H9 (cell line): Measurements from ENCODE around the gene PPARG. TPM values are rescaled to one million over a fixed set of nuclear protein-coding genes. Genes with fewer than 3 reads are reported as not detected.

Experiments used
- DNase-seq: peaks from one replicate; pipeline ENCODE4 v3.0.0-alpha.2; 2017
- H2AFZ ChIP-seq: one replicate; pipeline ENCODE4 v1.6.1; 2013; ENCODE audit warnings: mild to moderate bottlenecking, low read length, control low read depth, moderate library complexity
- H2AK5ac ChIP-seq: 2 replicates; pipeline ENCODE4 v1.6.1; 2013; ENCODE audit warnings: low read length, control low read depth, mixed read lengths; ENCODE audit not compliant: insufficient read length
- H2BK120ac ChIP-seq: one replicate; pipeline ENCODE4 v1.6.1; 2013; ENCODE audit warnings: low read depth, mild to moderate bottlenecking, low read length, control low read depth, inconsistent platforms; ENCODE audit not compliant: poor library complexity, severe bottlenecking
- H2BK12ac ChIP-seq: 2 replicates; pipeline ENCODE4 v1.6.1; 2013; ENCODE audit warnings: low read length, control low read depth, mixed read lengths, low read depth; ENCODE audit not compliant: insufficient read length
- H2BK15ac ChIP-seq: 2 replicates; pipeline ENCODE4 v1.6.1; 2013; ENCODE audit warnings: low read depth, low read length, control low read depth
- H2BK20ac ChIP-seq: one replicate; pipeline ENCODE4 v1.6.1; 2013; ENCODE audit warnings: low read depth, mild to moderate bottlenecking, low read length, control low read depth, inconsistent platforms; ENCODE audit not compliant: poor library complexity, severe bottlenecking
- H2BK5ac ChIP-seq: 2 replicates; pipeline ENCODE4 v1.6.1; 2013; ENCODE audit warnings: low read length, control low read depth, mixed read lengths; ENCODE audit not compliant: insufficient read length
- H3K14ac ChIP-seq: 2 replicates; pipeline ENCODE4 v1.6.1; 2013; ENCODE audit warnings: low read length, control low read depth; ENCODE audit not compliant: insufficient read depth
- H3K18ac ChIP-seq: 2 replicates; pipeline ENCODE4 v1.6.1; 2013; ENCODE audit warnings: low read depth, mild to moderate bottlenecking, mixed read lengths, low read length, control low read depth; ENCODE audit not compliant: insufficient read length
- H3K23ac ChIP-seq: 2 replicates; pipeline ENCODE4 v1.6.1; 2013; ENCODE audit warnings: low read length, control low read depth, mixed read lengths, low read depth; ENCODE audit not compliant: insufficient read length
- H3K23me2 ChIP-seq: 2 replicates; pipeline ENCODE4 v1.6.1; 2013; ENCODE audit warnings: low read depth, mild to moderate bottlenecking, mixed read lengths, low read length, control low read depth; ENCODE audit not compliant: insufficient read length, poor library complexity, severe bottlenecking
- H3K27ac ChIP-seq: 2 replicates; pipeline ENCODE4 v1.5.1; 2013; ENCODE audit warnings: low read length, control low read depth, mixed read lengths, low read depth; ENCODE audit not compliant: insufficient read length
- H3K27me3 ChIP-seq: 2 replicates; pipeline ENCODE4 v1.6.1; 2013; ENCODE audit warnings: low read length, control low read depth, inconsistent platforms; ENCODE audit not compliant: insufficient read depth
- H3K4ac ChIP-seq: 2 replicates; pipeline ENCODE4 v1.6.1; 2013; ENCODE audit warnings: low read depth, mild to moderate bottlenecking, control low read depth, inconsistent platforms, low read length, moderate library complexity
- H3K4me1 ChIP-seq: 2 replicates; pipeline ENCODE4 v1.6.1; 2013; ENCODE audit warnings: low read length, control low read depth, inconsistent platforms; ENCODE audit not compliant: insufficient read depth
- H3K4me2 ChIP-seq: 2 replicates; pipeline ENCODE4 v1.6.1; 2013; ENCODE audit warnings: low read length, control low read depth, mixed read lengths; ENCODE audit not compliant: insufficient read length, insufficient read depth
- H3K56ac ChIP-seq: 2 replicates; pipeline ENCODE4 v1.6.1; 2013; ENCODE audit warnings: low read depth, mild to moderate bottlenecking, mixed read lengths, low read length, control low read depth; ENCODE audit not compliant: insufficient read length
- H3K79me1 ChIP-seq: 2 replicates; pipeline ENCODE4 v1.6.1; 2013; ENCODE audit warnings: low read depth, mild to moderate bottlenecking, moderate library complexity, low read length, control low read depth, inconsistent platforms; ENCODE audit not compliant: insufficient read depth, poor library complexity, severe bottlenecking
- H3K79me2 ChIP-seq: 2 replicates; pipeline ENCODE4 v1.6.1; 2013; ENCODE audit warnings: low read length, control low read depth, inconsistent platforms; ENCODE audit not compliant: insufficient read depth
- H3K9ac ChIP-seq: 2 replicates; pipeline ENCODE4 v1.6.1; 2013; ENCODE audit warnings: low read length, control low read depth, mixed read lengths; ENCODE audit not compliant: insufficient read length; ENCODE audit errors: extremely low read depth
- H3K9me3 ChIP-seq: one replicate; pipeline ENCODE4 v1.6.1; 2013; ENCODE audit warnings: low read depth, low read length, inconsistent platforms; ENCODE audit not compliant: control insufficient read depth
- H3T11ph ChIP-seq: one replicate; pipeline ENCODE4 v1.6.1; 2013; ENCODE audit warnings: mild to moderate bottlenecking, low read length, control low read depth, inconsistent platforms
- H4K20me1 ChIP-seq: one replicate; pipeline ENCODE4 v1.6.1; 2013; ENCODE audit not compliant: control insufficient read depth, insufficient read length, insufficient read depth
- H4K5ac ChIP-seq: 2 replicates; pipeline ENCODE4 v1.6.1; 2013; ENCODE audit warnings: low read depth, mild to moderate bottlenecking, mixed read lengths, low read length, control low read depth; ENCODE audit not compliant: insufficient read length
- H4K8ac ChIP-seq: replicated peaks from 2 replicates; pipeline ENCODE4 v1.6.1; 2013; ENCODE audit warnings: low read length, control low read depth, mixed read lengths, low read depth; ENCODE audit not compliant: insufficient read length
- H4K91ac ChIP-seq: 2 replicates; pipeline ENCODE4 v1.6.1; 2013; ENCODE audit warnings: low read depth, mild to moderate bottlenecking, moderate library complexity, mixed read lengths, low read length, control low read depth; ENCODE audit not compliant: insufficient read length
- H3K27ac Mint-ChIP-seq, 3 experiments: 2 replicates in 2 of 3; 3 replicates in 1 of 3; pipeline ENCODE4 v1.8.0; 2020 to 2021; ENCODE audit warnings: mixed read lengths in 3 of 3, mild to moderate bottlenecking in 1 of 3, moderate library complexity in 1 of 3
- H3K27me3 Mint-ChIP-seq: 2 replicates; pipeline ENCODE4 v1.8.0; 2021; ENCODE audit warnings: low read depth, mild to moderate bottlenecking, moderate library complexity, mixed read lengths
- H3K36me3 Mint-ChIP-seq, 3 experiments: 2 replicates in 2 of 3; 3 replicates in 1 of 3; pipeline ENCODE4 v1.8.0; 2020 to 2021; ENCODE audit warnings: low read depth in 3 of 3, mixed read lengths in 3 of 3; ENCODE audit not compliant: insufficient read depth in 1 of 3
- H3K4me1 Mint-ChIP-seq, 2 experiments: 2 replicates each; pipeline ENCODE4 v1.8.0; 2020; ENCODE audit warnings: mixed read lengths in 2 of 2
- H3K4me3 Mint-ChIP-seq, 2 experiments: 2 replicates in 1 of 2; 3 replicates in 1 of 2; pipeline ENCODE4 v1.8.0; 2020 to 2021; ENCODE audit warnings: mild to moderate bottlenecking in 2 of 2, mixed read lengths in 2 of 2, moderate library complexity in 1 of 2
- H3K9me3 Mint-ChIP-seq, 2 experiments: 2 replicates in 1 of 2; 3 replicates in 1 of 2; pipeline ENCODE4 v1.8.0; 2020; ENCODE audit warnings: mild to moderate bottlenecking in 2 of 2, mixed read lengths in 2 of 2, moderate library complexity in 1 of 2
- WGBS: extraction: QIAGEN DNeasy Blood & Tissue Kit; methylation state at CpG from one replicate; pipeline ENCODE4 v1.1.7; 2013; ENCODE audit warnings: missing lambda C conversion rate, low lambda C conversion rate, mixed read lengths; ENCODE audit not compliant: insufficient read length; ENCODE audit errors: extremely low coverage; 5-methylcytosine and 5-hydroxymethylcytosine counted together
- total RNA-seq: library from RNA; stranded (reverse); gene quantifications from 2 replicates; pipeline ENCODE4 v1.2.1, GENCODE V29; 2021
- TF ChIP-seq, protein P1 (sequence below): fragments of 200-600 bp; sonication (generic); conservative IDR thresholded peaks from 3 replicates; pipeline ENCODE4 v1.8.0; 2021; ENCODE audit warnings: antibody characterized with exemption, mild to moderate bottlenecking

The PPARG gene
- total RNA-seq, 1 experiment from 2014 or later: 0.42 TPM

- no CpG with 5 or more reads among the region's 1 CpG for WGBS
- H3K27ac Mint-ChIP-seq: no peak overlapping the region
- H3K4me1 Mint-ChIP-seq: no peaks in the 10 kb centered on the region
- H2BK12ac ChIP-seq: no peak overlapping the region
- H4K91ac ChIP-seq: no peak overlapping the region
- H4K20me1 ChIP-seq: no peaks in the 10 kb centered on the region
- no peak overlapping the region for H4K8ac ChIP-seq
- no peak overlapping the region for H2BK20ac ChIP-seq
- H3K23ac ChIP-seq: no peak overlapping the region
- DNase-seq: no peak
- no peaks in the 10 kb centered on the region; a peak in 1 of 5 replicates for H3K9me3 Mint-ChIP-seq
- H3K56ac ChIP-seq: no peak overlapping the region
- no peak overlapping the region for H2BK120ac ChIP-seq
- no peak overlapping the region for H3T11ph ChIP-seq
- H3K4me3 Mint-ChIP-seq: no peak overlapping the region
- H3K79me2 ChIP-seq: no peaks in the 10 kb centered on the region
- H3K9ac ChIP-seq: no peak overlapping the region
- H3K27me3 Mint-ChIP-seq: no peaks in the 10 kb centered on the region
- no peaks in the 10 kb centered on the region for H3K23me2 ChIP-seq
- H3K27ac ChIP-seq: no peak overlapping the region
- no peak overlapping the region for H4K5ac ChIP-seq
- H3K4ac ChIP-seq: no peak overlapping the region
- TF ChIP-seq, protein P1, sequence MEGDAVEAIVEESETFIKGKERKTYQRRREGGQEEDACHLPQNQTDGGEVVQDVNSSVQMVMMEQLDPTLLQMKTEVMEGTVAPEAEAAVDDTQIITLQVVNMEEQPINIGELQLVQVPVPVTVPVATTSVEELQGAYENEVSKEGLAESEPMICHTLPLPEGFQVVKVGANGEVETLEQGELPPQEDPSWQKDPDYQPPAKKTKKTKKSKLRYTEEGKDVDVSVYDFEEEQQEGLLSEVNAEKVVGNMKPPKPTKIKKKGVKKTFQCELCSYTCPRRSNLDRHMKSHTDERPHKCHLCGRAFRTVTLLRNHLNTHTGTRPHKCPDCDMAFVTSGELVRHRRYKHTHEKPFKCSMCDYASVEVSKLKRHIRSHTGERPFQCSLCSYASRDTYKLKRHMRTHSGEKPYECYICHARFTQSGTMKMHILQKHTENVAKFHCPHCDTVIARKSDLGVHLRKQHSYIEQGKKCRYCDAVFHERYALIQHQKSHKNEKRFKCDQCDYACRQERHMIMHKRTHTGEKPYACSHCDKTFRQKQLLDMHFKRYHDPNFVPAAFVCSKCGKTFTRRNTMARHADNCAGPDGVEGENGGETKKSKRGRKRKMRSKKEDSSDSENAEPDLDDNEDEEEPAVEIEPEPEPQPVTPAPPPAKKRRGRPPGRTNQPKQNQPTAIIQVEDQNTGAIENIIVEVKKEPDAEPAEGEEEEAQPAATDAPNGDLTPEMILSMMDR: no peak
- H3K9me3 ChIP-seq: no peaks in the 10 kb centered on the region
- H3K36me3 Mint-ChIP-seq: no peaks in the 10 kb centered on the region
- H3K27me3 ChIP-seq: no peaks in the 10 kb centered on the region
- H3K18ac ChIP-seq: no peak overlapping the region
- H3K4me1 ChIP-seq: no peaks in the 10 kb centered on the region
- H3K14ac ChIP-seq: no peak overlapping the region
- no peak overlapping the region for H2BK5ac ChIP-seq
- H3K79me1 ChIP-seq: no peaks in the 10 kb centered on the region
- H2AK5ac ChIP-seq: no peak overlapping the region
- no peak overlapping the region for H2BK15ac ChIP-seq
- no peak overlapping the region for H2AFZ ChIP-seq
- H3K4me2 ChIP-seq: no peak overlapping the region
These were observed 23.4 kb upstream of the PPARG start for GRCh38 chr3:12265508-12265907.
